22Rv1 (cell line): ENCODE results near the gene CHD3.

Experiments used
- CTCF ChIP-seq: fragments of 450-650 bp; IDR thresholded peaks from 2 replicates; pipeline ENCODE4 v1.5.1; 2017; ENCODE audit warnings: mild to moderate bottlenecking
- ZFX ChIP-seq: fragments of 450-650 bp; IDR thresholded peaks from 2 replicates; pipeline ENCODE4 v1.6.1; 2017; ENCODE audit warnings: antibody characterized with exemption, borderline replicate concordance

GRCh38 chr17:7873051-7873450 lies 15.5 kb upstream of the CHD3 start:
- TF ChIP-seq CTCF (no peak), ZFX (no peak)
